GM18909 (cell line): ENCODE measurements around the gene COL11A2.

Source experiments
- ATAC-seq: cut with Tn5 transposase; IDR thresholded peaks from one replicate; pipeline ENCODE4 v1.9.1; 2021; ENCODE audit warnings: mild to moderate bottlenecking; ENCODE audit not compliant: unreplicated experiment, poor library complexity

Gene COL11A2

DNA sequence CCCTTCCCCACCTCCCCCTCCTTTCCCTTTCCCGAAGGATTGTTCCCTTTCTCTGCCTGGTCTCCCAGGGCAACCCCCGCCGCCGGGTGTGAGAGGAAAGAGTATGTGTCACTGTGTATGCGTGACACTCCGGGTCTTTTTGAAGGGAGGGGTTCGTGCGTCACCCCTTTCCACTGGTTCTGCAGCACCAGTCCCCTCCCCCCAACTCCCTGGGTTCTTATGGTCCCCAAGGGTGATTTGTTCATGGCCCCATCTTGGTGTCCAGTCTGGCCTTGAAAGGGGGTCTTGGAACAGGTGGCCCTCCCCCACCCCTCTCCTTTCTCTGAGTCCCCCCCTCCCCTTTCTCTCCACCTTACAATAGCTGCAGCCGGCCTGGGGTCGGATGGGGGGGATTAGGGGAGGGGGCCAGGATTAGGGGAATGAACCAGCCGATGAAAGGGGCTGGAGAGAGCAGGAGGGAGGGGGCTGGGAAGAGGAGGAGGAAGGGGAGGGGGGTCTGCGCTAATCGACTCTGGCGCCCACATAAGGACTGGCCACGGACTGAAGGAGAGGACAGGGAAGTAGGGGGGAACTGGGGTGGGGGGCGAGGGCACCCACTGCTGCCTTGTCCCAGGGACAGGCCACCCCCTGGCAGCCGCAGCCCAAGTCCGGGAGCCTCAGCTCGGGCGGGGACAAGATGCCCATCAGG lies 14.7 kb upstream of the COL11A2 start:
- ATAC-seq = no peak

DNA sequence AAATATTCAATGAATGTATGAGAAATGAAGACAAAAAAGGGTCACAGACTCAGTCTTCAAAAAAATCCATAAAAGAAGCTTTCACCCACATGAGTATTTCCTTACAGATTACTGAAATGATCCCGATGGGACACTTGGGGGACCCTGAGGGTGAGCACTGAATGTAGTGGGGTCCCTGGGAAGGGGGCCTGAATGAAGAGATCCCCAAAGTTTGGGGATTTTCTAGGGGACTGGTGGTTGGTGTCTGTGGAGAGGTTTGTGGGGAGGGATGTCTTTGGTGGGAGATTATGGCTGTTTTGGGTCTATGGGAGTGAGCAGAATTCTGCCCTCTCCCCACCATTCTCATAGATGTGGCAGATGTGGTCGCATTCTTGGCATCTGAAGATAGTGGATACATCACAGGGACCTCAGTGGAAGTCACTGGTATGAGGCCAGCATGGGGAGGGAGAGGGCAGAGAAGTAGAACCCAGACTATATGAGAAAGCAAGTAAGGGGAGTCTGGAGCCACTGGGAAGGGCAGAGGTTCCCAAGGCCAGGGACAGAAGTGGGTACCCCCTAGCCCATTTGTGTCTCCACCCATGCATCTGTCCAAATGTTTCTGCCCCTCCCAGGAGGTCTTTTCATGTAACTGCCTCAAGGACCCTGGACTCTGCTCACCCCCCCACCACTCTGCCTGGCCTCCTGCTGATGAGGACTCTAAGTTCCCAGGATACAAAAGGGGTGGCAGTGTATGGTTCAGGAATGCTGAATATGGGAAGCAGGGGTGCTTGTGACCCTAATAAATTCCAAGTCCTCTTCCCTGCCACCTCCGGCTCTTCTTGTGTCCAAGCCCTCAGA lies 14.0 kb upstream of the COL11A2 start:
- no peak for ATAC-seq

- no peak for ATAC-seq
Measured at GRCh38 chr6:33205191-33206026, 13.1 kb upstream of the COL11A2 start.

DNA sequence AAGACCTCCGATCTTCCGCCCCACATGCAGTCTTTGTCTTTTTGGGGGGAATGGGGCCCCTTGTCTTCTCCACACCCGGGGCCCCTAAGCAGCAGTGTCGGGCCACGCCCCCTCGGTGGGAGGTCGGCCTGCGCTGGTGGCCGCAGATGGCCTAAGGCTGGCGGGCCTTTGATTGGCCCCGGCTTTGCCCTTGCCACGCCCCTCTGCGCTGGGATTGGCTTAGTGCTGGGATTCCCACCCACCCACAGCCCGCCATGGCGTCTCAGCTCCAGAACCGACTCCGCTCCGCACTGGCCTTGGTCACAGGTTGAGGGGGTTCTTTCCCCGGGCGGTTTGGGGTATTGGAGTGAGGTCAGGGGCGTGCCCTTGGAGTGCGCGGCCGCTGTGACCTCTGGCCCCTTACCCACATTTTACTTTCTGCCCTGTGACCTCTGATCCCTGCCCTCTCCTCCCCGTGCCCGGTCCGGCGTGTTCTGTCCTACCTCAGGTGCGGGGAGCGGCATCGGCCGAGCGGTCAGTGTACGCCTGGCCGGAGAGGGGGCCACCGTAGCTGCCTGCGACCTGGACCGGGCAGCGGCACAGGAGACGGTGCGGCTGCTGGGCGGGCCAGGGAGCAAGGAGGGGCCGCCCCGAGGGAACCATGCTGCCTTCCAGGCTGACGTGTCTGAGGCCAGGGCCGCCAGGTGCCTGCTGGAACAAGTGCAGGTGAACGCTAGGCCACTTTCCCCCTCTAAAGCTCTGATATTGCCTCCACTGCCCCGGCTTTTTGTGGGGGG lies 12.3 kb upstream of the COL11A2 start, which contains the start of gene HSD17B8:
TSS of gene HSD17B8 (plus strand) at position 241 of the 776 bp plus-strand sequence. CDS start at position 255, 14 bp downstream.
- ATAC-seq = peak; percentile 50

DNA sequence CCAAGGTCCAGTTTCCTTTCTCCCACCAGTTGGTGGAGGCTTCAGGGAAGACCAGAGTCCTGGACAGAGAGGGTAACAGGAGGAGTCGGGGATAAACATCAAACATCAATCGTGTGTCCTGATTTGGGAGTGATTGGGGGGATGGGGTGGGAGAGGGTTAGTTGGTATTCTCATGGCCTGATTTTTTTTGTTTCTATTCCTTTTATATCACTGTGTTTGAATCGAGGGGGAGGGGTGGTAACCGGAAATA lies 11.8 kb upstream of the COL11A2 start:
- no peak for ATAC-seq

DNA sequence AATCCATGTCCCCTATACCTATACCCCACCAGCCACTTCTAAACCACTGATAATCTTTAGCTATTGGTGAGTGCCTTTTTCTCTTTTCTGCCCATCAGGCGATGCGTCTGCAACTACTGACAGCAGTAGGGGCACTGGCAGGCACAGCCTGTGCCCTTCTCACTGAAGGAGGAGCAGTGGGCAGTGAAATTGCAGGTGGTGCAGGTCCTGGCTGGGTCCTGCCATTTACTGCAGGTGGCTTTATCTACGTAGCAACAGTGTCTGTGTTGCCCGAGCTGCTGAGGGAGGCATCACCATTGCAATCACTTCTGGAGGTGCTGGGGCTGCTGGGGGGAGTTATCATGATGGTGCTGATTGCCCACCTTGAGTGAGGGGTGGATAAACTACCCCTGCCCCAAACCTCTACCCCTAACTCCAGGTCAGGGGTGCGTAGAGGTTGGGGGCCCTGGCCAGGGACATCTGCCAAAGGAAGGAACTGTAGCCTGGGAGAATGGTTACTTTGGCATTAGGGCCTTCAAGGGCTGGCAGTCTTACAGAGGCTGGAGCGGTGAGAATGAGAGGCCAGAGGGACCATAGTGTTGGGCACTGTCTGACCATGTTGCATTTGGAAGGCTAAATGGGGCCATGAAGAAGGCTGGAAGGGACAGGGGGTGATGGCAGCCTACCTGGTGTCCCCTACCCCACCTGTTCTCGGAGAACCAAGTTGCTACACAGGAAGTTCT lies 11.3 kb upstream of the COL11A2 start:
- ATAC-seq = no peak

GRCh38 chr6:33202799-33203198 lies 10.5 kb upstream of the COL11A2 start:
- no peak for ATAC-seq

GRCh38 chr6:33201935-33202334 lies 9.7 kb upstream of the COL11A2 start:
- ATAC-seq = no peak

- no peak for ATAC-seq
Measured at GRCh38 chr6:33201147-33201545, 8.9 kb upstream of the COL11A2 start.

GRCh38 chr6:33200219-33201146 lies 8.2 kb upstream of the COL11A2 start, which contains the start of the genes RXRB and SLC39A7:
Gene RXRB, minus strand, starts transcription at chr6:33200665. Its CDS starts 189 bp downstream, at chr6:33200476.
Gene SLC39A7, plus strand, starts transcription at chr6:33200867. Its CDS starts 379 bp downstream, at chr6:33201246.
- ATAC-seq = peak; percentile 56

- ATAC-seq = peak; percentile 30
Measured at GRCh38 chr6:33199687-33200218, 7.5 kb upstream of the COL11A2 start.

GRCh38 chr6:33198853-33199436 lies 6.7 kb upstream of the COL11A2 start:
- ATAC-seq = no peak

GRCh38 chr6:33198159-33198852 lies 6.0 kb upstream of the COL11A2 start:
- no peak for ATAC-seq

GRCh38 chr6:33197431-33198048 lies 5.3 kb upstream of the COL11A2 start:
- no peak for ATAC-seq

GRCh38 chr6:33195304-33196165 lies 3.3 kb upstream of the COL11A2 start:
- no peak for ATAC-seq
